Ovary (tissue), 9 donors: ENCODE data around the gene TENM4. TPM values are rescaled to one million over a fixed set of nuclear protein-coding genes. Genes with fewer than 3 reads are reported as not detected.

ENCODE experiments used
- DNase-seq, 5 donors: peaks; one replicate each; pipeline ENCODE4 v3.0.0-alpha.2; 2019 to 2020
- H3K27ac ChIP-seq, 2 donors: fragments of 200-600 bp; one replicate each; pipeline versions ENCODE4 v1.5.1 to v1.8.0; 2019 to 2022
- H3K27me3 ChIP-seq: fragments of 200-600 bp; one replicate; pipeline ENCODE4 v1.8.0; 2022
- H3K36me3 ChIP-seq: fragments of 200-600 bp; sonication (generic); one replicate; pipeline ENCODE4 v1.5.1; 2019
- H3K4me1 ChIP-seq: one replicate; pipeline ENCODE4 v1.8.1; 2013; ENCODE audit warnings: mild to moderate bottlenecking, moderate library complexity; ENCODE audit not compliant: insufficient read depth
- H3K4me3 ChIP-seq: fragments of 200-600 bp; sonication (generic); one replicate; pipeline ENCODE4 v1.5.1; 2017
- H3K9me3 ChIP-seq, 2 donors: fragments of 200-600 bp in 1 of 2; sonication (generic) in 1 of 2; one replicate each; pipeline versions ENCODE4 v1.5.1 to v1.8.1; 2013 to 2019; ENCODE audit warnings: mild to moderate bottlenecking in 1 of 2, moderate library complexity in 1 of 2
- CTCF ChIP-seq, 3 donors: fragments of 450-650 bp in 2 of 3; fragments of 200-600 bp in 1 of 3; IDR thresholded peaks; one replicate each; pipeline versions ENCODE4 v1.5.1 to v1.8.0; 2016 to 2022; ENCODE audit warnings: antibody characterized with exemption in 3 of 3, mild to moderate bottlenecking in 1 of 3
- EP300 ChIP-seq: sonication (generic); formaldehyde crosslinking; IDR thresholded peaks from one replicate; pipeline ENCODE4 v1.6.1; 2017; ENCODE audit warnings: antibody characterized with exemption
- POLR2A ChIP-seq: fragments of 450-650 bp; IDR thresholded peaks from one replicate; pipeline ENCODE4 v1.6.1; 2017; ENCODE audit warnings: antibody characterized with exemption, mild to moderate bottlenecking, moderate library complexity
- WGBS, 3 donors: extraction: QIAGEN DNeasy Blood & Tissue Kit in 1 of 3; methylation state at CpG; one replicate each; pipeline versions ENCODE4 v1.1.5 to v1.1.7; 2013 to 2017; 5-methylcytosine and 5-hydroxymethylcytosine counted together
- intact Hi-C, 4 donors: fragments of 100-400 bp; cut with DNase I; formaldehyde crosslinking; loops; one replicate each; pipeline versions ENCODE4 v1.11.0 to v1.15.1; 2022 to 2023
- polyA plus RNA-seq, 2 donors: library from polyadenylated mRNA; stranded (reverse); fragments of 200-250 nt in 1 of 2; fragments of 350-450 nt in 1 of 2; fragmentation: Illumina TruSeq in 1 of 2; extraction: RNeasy Lipid Tissue Mini Kit (QIAGEN cat#74804) in 1 of 2; gene quantifications; one replicate each; pipeline ENCODE4 v1.2.3, GENCODE V29; 2013 to 2014
- total RNA-seq, 7 donors: library from RNA; depleted of rRNA in 2 of 7; stranded (reverse); fragments of >200 nt in 2 of 7; fragmentation: NEBNext Ultra II Directional in 3 of 7; extraction: Animal tissue kit (Norgen Biotek cat#: 25700) in 3 of 7; gene quantifications; one replicate each; pipeline versions ENCODE4 v1.1.0 to v1.2.4, GENCODE V29; 2016 to 2023
- donor health status: DM: no; HTN: no; CAD: no; lungs with moderate emphysema.
- donor health status: DM: no; HTN: no; CAD: no.
- donor health status: Bipolar disorder and iron deficiency.
- donor health status: DM: yes; HTN: yes; CAD: no.
- donor health status: DM: no; HTN: no; CAD: no.
- donor health status: DM: yes; HTN: yes; CAD: no.

Gene TENM4
- total and polyA plus RNA-seq, 9 donors, result 11.0 to 206 (median 107) TPM

- 93 to 96% (median 93%) methylated on average over 6 of the region's 6 CpGs for WGBS, 3 donors
- peak in 2 of 5 donors; percentile 37 to 49 for DNase-seq
These were observed 231.1 kb downstream of the TENM4 start for GRCh38 chr11:79209540-79210266.

GRCh38 chr11:79208126-79208525, 232.7 kb downstream of the TENM4 start:
- WGBS, 3 donors, result 91 to 93% (median 92%) methylated on average over 2 of the region's 2 CpGs
- no peak for TF ChIP-seq CTCF (IDR thresholded peaks at IDR 0.05)
- TF ChIP-seq POLR2A, result no peak
- Histone ChIP-seq H3K4me3 (no peak overlapping the region), H3K9me3 (no peaks in the 10 kb centered on the region), H3K27me3 (no peaks in the 10 kb centered on the region), H3K27ac (no peak overlapping the region), H3K4me1 (peaks cover 9% of the 10 kb centered on the region), H3K36me3 (no peaks in the 10 kb centered on the region)
- intact Hi-C loops, result no loop called here
- DNase-seq, result no peak

More at GRCh38 chr11:79209540-79210266, 231.1 kb downstream of the TENM4 start:
- no peaks in the 10 kb centered on the region for H3K36me3 ChIP-seq
- H3K4me1 ChIP-seq, result peaks cover 9% of the 10 kb centered on the region
- no peaks in the 10 kb centered on the region for H3K27me3 ChIP-seq
- H3K9me3 ChIP-seq, result no peaks in the 10 kb centered on the region
- no peak overlapping the region for H3K4me3 ChIP-seq
- no peak for TF ChIP-seq CTCF (IDR thresholded peaks at IDR 0.05)
- TF ChIP-seq POLR2A, result no peak
- no peak for TF ChIP-seq EP300
- no peak overlapping the region for H3K27ac ChIP-seq
- intact Hi-C loops, result no loop called here

- DNase-seq, result no peak
- Histone ChIP-seq H3K9me3 (no peaks in the 10 kb centered on the region), H3K36me3 (no peaks in the 10 kb centered on the region), H3K27me3 (no peaks in the 10 kb centered on the region), H3K4me1 (peaks cover 9% of the 10 kb centered on the region), H3K4me3 (no peak overlapping the region), H3K27ac (no peak overlapping the region)
- intact Hi-C loops, result no loop called here
- WGBS, 3 donors, result 63 to 78% (median 64%) methylated on average over 4 of the region's 4 CpGs
- TF ChIP-seq EP300 (no peak), CTCF (IDR thresholded peaks at IDR 0.05) (no peak), POLR2A (no peak)
These were observed 233.9 kb downstream of the TENM4 start for GRCh38 chr11:79206951-79207350.

GRCh38 chr11:79205786-79206185, 235.0 kb downstream of the TENM4 start:
- Histone ChIP-seq H3K4me1 (peaks cover 9% of the 10 kb centered on the region), H3K9me3 (no peaks in the 10 kb centered on the region), H3K36me3 (no peaks in the 10 kb centered on the region), H3K27ac (no peak overlapping the region), H3K27me3 (no peaks in the 10 kb centered on the region), H3K4me3 (no peak overlapping the region)
- 87 to 97% (median 94%) methylated on average over 1 of the region's 1 CpG for WGBS, 3 donors
- intact Hi-C loops, result no loop called here
- TF ChIP-seq POLR2A (no peak), EP300 (no peak), CTCF (IDR thresholded peaks at IDR 0.05) (no peak)
- DNase-seq, result no peak
